ENCODE data around the gene SDC4. TPM values are rescaled to one million over a fixed set of nuclear protein-coding genes. Genes with fewer than 3 reads are reported as not detected.

Gene SDC4
- total RNA-seq, 6 donors from 2014 or later, result 178 to 568 (median 291) TPM

- Histone ChIP-seq H3K36me3 (peaks cover 0 to 18% (median 3%) of the 10 kb centered on the region in 4 donors), H3K27me3 (no peaks in the 10 kb centered on the region), H3K9me3 (no peaks in the 10 kb centered on the region), H3K27ac (peak overlapping the region; percentile 91 to 92 (median 92)), H3K4me3 (peak overlapping the region in 3 of 4 donors; percentile 55 to 88 (median 74)), H3K4me1 (peaks cover 69 to 96% (median 81%) of the 10 kb centered on the region in 4 donors)
- ATAC-seq (ENCODE audit: low FRiP score in 2 of 2) (no peak), DNase-seq (no peak)
- WGBS, 2 donors, result 47 to 60% methylated on average over 2 to 3 of the region's 3 CpGs
- TF ChIP-seq POLR2AphosphoS5 (IDR thresholded peaks at IDR 0.05), result no peak
- TF ChIP-seq CTCF (IDR thresholded peaks at IDR 0.05), result no peak
- no peak for TF ChIP-seq EP300 (IDR thresholded peaks at IDR 0.05)
- TF ChIP-seq POLR2A (IDR thresholded peaks at IDR 0.05), result no peak
These were observed 6.7 kb downstream of the SDC4 start for GRCh38 chr20:45341579-45341938.

GRCh38 chr20:45340951-45341350, 7.3 kb downstream of the SDC4 start:
- TF ChIP-seq EP300 (IDR thresholded peaks at IDR 0.05), result no peak
- TF ChIP-seq POLR2A (IDR thresholded peaks at IDR 0.05), result no peak
- TF ChIP-seq CTCF (IDR thresholded peaks at IDR 0.05), result no peak
- no peak for TF ChIP-seq POLR2AphosphoS5 (IDR thresholded peaks at IDR 0.05)
- WGBS, 2 donors, result 60 to 71% methylated on average over 1 of the region's 1 CpG
- Histone ChIP-seq H3K36me3 (peaks cover 0 to 22% (median 6%) of the 10 kb centered on the region in 4 donors), H3K4me3 (peak overlapping the region in 1 of 4 donors; percentile 88), H3K9me3 (no peaks in the 10 kb centered on the region), H3K27me3 (no peaks in the 10 kb centered on the region), H3K27ac (peak overlapping the region; percentile 91 to 92 (median 92)), H3K4me1 (peaks cover 64 to 97% (median 74%) of the 10 kb centered on the region in 4 donors)
- ATAC-seq (ENCODE audit: low FRiP score in 2 of 2), result no peak
- no peak for DNase-seq

GRCh38 chr20:45340236-45340847, 7.9 kb downstream of the SDC4 start:
- peaks cover 0 to 28% (median 10%) of the 10 kb centered on the region in 4 donors for H3K36me3 ChIP-seq
- peak overlapping the region; percentile 91 to 92 (median 92) for H3K27ac ChIP-seq
- no peaks in the 10 kb centered on the region for H3K27me3 ChIP-seq
- WGBS, 2 donors, result 55 to 59% methylated on average over 5 of the region's 5 CpGs
- DNase-seq, result peak in 1 of 2 donors; percentile 66
- TF ChIP-seq POLR2A (IDR thresholded peaks at IDR 0.05), result peak in 1 of 4 donors; percentile 25
- TF ChIP-seq POLR2AphosphoS5 (IDR thresholded peaks at IDR 0.05), result peak in 1 of 2 donors; percentile 49
- TF ChIP-seq CTCF (IDR thresholded peaks at IDR 0.05), result no peak
- TF ChIP-seq EP300 (IDR thresholded peaks at IDR 0.05), result peak in 2 of 4 donors; percentile 11 to 35
- H3K9me3 ChIP-seq, result no peaks in the 10 kb centered on the region
- peak in 1 of 2 donors; percentile 1 for ATAC-seq (ENCODE audit: low FRiP score in 2 of 2)
- H3K4me3 ChIP-seq, result no peak overlapping the region
- peaks cover 58 to 91% (median 69%) of the 10 kb centered on the region in 4 donors for H3K4me1 ChIP-seq

GRCh38 chr20:45339799-45340198, 8.4 kb downstream of the SDC4 start:
- no peaks in the 10 kb centered on the region for H3K9me3 ChIP-seq
- DNase-seq (no peak), ATAC-seq (ENCODE audit: low FRiP score in 2 of 2) (no peak)
- 97 to 100% methylated on average over 1 to 2 of the region's 2 CpGs for WGBS, 2 donors
- H3K27ac ChIP-seq, result peak overlapping the region; percentile 76 to 92 (median 92)
- H3K4me1 ChIP-seq, result peaks cover 53 to 85% (median 66%) of the 10 kb centered on the region in 4 donors
- H3K36me3 ChIP-seq, result peaks cover 3 to 33% (median 13%) of the 10 kb centered on the region in 4 donors
- no peak overlapping the region for H3K4me3 ChIP-seq
- no peaks in the 10 kb centered on the region for H3K27me3 ChIP-seq
- TF ChIP-seq POLR2AphosphoS5 (IDR thresholded peaks at IDR 0.05) (no peak), EP300 (IDR thresholded peaks at IDR 0.05) (no peak), CTCF (IDR thresholded peaks at IDR 0.05) (no peak), POLR2A (IDR thresholded peaks at IDR 0.05) (no peak)
